RPMI7951 (cell line): ENCODE data around the gene MAJIN. TPM values are rescaled to one million over a fixed set of nuclear protein-coding genes. Genes with fewer than 3 reads are reported as not detected.
"Not testable (repeated sequence)": the region's sequence is repeated elsewhere in the genome, so short reads cannot be mapped to it uniquely, and the experiment has no call there.

Source experiments
- DNase-seq: peaks from one replicate; pipeline ENCODE4 v3.0.0-alpha.2; 2012; ENCODE audit warnings: low read depth
- total RNA-seq: library from RNA; depleted of rRNA; stranded (reverse); fragments of >200 nt; shearing (Covaris generic); gene quantifications from 2 replicates; pipeline ENCODE4 v1.2.3, GENCODE V29; 2014

MAJIN gene
- total RNA-seq, 1 experiment from 2014 or later, result not detected

DNA sequence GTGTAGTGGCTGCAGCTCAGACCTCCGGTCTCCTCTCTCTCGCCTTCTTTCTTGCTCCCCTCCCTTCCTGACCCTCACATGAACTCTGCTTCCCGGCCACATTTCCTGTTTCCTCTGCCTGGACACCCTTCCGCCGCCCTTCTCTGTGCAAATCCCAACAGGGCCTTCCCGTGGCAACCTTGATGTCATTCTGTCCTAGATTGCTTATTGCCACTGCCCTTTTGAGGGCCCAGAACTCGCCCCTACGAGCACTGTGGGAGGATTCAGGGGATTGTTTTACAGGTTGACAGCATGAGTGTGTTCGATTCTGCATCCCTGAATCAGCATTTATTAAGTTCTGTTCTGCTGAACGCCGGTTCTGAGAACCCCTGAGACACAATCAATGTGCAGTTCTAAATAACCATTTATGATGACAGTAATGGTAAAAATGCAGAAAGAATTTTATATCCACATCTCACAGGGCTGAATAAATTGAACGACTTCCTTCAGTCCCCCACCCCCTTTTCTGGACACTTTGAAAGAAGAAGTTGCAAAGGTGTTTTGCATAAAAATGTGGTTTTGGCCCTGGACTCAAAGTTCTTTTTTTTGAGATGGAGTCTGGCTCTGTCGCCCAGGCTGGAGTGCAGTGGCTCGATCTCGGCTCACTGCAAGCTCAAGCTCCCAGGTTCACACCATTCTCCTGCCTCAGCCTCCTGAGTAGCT is 18.5 kb upstream of the MAJIN start:
- peak; percentile 16 for DNase-seq

DNA sequence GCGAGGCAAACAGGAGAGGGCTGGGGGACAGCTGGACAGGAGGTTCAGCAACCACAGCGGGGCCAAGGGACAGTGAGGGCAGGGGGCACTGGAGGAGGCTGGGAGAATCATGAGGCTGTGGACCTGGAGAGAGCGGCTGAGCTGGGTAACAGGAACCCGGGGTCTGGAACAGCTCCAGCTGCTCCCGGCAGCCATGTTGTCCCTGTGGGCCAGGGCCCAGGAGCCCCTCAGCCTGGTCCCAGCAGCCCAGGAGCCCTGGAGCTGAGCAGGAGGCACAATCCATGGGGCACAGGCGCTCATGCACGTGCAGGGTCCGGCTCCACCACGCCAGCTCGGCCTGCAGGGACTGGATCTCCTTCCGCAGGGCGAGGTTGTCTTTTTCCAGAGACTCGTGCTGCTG is 17.5 kb upstream of the MAJIN start:
- DNase-seq, result no peak

DNA sequence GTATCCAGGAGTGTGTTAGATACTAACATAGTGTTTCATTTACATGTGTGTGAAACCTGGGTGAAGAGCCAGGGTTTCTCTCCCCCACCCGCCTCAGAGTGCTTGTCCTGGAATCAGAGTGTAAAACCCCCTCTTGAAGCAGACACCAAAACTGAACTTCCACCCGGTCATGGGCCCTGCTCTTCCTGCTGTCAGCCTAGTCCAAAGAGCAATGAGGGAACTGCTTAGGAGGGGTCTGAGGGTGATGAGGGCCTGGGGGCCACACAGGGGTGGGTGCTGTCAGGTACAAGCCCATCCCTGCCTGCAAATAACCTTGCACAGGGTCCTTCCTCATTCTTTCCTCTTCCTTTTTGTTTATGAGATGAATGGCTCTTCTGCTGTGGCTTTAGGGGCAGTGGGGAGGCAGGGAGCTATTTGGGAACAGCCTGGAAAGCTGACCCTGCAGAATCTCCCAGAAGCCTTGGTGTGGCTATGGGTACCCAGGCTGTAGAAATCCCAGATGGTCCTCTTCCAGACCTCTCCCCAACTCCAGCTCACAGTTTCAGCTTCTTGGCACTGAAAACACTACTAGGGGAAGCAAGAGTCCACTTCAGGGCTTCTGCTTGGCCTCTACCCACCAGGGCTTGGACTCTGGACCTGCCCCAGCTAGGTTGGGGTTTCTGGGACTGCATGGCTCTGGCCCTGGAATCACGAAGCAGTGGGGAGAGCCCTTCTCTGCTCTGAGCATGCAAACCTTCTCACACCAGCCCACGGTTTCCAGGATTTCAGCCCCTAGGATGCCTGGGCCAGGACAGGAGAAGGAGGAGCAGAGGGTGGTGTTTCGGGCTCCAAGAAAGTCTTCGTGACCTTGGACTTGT is 16.3 kb upstream of the MAJIN start:
- no peak for DNase-seq

DNA sequence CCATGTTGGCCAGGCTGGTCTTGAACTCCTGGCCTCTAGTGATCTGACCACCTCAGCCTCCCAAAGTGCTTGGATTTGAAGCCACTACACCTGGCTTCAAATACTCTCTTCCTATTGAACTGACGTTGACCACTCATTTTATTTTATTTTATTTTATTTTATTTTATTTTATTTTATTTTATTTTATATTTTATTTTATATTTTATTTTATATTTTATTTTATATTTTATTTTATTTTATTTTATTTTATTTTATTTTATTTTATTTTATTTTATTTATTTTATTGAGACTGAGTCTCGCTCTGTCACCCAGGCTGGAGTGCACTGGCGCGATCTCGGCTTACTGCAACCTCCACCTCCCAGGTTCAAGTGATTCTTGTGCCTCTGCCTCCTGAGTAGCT is 11.4 kb upstream of the MAJIN start:
- DNase-seq, result not testable (repeated sequence)

DNA sequence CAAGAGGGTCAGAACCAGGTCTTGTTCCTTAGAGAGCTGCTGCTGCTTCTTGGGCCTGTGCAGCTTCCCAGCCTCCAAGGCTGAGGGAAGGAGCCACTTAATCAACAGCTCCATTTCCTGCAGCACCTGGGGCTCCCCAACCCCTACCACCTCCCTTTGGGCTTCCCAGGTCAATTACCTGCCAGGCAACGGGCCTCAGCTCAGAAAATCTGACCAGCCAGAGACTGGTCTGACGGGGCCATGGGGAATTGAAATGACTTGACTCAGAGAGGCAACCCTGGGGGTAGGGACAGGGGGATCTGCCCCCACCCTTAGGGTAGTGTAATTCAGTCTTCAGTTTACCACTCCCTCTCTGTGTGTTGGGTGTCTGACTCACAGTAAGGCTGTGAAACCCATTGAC is 4.7 kb upstream of the MAJIN start:
- no peak for DNase-seq

DNA sequence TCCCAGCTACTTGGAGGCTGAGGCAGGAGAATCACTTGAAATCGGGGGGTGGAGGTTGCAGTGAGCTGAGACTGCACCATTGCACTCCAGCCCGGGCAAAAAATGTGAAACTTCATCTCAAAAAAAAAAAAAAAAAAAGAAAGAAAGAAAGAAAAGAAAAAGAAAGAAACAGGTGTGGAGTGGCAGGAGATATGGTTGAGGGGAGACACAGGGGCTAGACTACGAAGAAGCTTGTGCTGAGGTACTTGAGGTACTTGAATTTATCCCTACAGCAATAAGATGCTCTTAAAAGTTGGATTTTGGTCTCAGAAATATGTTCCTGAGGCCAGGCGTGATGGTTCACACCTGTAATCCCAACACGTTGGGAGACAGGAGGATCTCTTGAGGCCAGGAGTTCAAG is 2.2 kb upstream of the MAJIN start:
- no peak for DNase-seq

DNA sequence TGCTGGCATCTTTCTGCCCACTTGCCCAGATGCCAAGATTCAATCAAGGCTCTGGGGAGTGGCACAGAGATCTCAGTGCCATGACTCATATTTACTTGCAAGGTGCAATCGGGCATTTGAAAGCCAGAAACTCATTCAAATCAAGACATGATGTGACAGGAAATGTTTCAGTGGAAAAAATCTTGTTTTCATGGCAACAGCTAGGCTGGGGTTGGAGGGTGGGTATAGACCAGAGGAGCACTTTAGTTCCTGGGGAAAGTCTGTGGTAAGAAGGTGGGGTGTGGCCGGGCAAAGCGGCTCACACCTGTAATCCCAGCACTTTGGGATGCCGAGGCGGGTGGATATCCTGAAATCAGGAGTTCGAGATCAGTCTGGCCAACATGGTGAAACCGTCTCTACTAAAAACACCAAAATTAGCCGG is 1.2 kb downstream of the MAJIN start:
- DNase-seq, result no peak

DNA sequence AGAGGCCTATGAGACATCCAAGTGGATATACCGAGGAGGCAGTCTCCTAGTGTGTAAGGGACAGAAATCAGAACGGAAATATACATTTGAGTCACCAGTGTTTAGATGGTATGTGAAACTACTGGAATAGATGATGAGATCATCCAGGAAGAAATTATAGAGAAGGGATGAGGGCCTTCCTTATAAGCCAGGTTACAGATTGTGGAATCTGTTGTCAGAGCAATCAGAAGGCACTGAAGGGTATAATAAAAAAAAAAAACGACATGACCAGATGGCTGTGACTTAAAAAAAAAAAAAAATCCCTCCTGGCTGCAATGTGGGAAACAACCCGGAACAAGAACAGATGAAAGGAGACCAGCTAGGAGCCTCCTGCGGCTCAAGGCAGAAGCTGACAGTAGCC is 2.7 kb downstream of the MAJIN start:
- DNase-seq, result peak; percentile 21

DNA sequence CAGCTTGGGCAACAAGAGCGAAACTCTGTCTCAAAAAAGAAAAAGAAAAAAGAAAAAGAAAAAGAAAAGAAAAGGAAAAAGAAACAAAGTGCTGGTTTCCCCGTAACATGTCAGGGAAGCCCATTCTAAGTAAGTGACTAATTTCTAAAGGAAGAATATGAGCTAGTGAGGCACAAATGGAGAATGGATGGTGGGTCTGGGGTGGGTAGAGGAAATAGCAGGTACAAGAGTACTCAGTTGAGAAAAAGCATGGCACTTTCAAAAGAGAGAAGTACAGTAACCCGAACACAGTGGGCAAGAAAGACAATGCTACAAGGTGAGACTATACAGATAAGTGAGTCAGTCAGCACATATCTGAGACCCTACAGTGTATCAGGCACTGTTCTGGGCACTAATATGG is 4.5 kb downstream of the MAJIN start:
- DNase-seq, result no peak

DNA sequence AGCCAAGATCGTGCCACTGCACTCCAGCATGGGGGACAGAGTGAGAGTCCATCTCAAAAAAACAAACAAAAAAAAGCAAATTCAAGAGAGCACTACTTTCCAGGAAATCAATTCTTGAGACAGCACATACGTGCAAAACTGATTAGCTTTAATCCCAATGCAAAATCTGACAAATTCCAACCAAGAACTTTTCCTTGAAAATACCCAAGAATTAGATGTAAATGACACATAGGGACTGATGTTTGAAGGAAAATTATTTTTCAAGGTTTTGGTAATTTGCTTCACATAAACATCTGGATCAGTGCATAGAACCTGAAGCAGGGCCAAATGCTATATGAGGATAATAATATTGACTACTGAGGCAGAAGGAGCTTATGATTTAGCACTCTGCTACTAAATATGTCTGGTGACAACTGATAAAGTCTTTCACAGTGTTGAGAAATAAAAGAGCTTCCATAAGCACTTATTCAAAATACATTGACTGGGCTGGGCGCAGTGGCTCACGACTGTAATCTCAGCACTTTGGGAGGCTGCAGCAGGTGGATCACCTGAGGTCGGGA is 8.8 kb downstream of the MAJIN start:
- DNase-seq, result no peak

DNA sequence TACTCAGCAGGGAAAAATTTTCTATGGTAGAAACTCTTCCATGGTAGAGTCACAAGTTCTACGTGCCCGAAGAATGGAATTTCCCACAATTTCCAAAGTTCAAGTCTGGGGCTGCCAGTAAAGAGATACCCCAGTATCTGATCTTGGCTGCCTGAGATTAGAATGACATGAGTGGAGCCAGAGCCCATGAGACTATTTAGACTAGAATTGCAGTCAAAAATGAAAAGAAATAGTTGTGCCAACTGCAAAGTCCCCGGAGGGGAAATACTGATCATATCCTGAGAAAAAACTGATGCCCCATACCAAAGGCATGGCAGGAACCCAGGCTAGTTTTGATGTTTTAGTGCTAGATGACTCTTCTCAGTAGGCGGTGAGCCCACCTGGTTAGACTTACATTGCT is 11.2 kb downstream of the MAJIN start:
- no peak for DNase-seq

DNA sequence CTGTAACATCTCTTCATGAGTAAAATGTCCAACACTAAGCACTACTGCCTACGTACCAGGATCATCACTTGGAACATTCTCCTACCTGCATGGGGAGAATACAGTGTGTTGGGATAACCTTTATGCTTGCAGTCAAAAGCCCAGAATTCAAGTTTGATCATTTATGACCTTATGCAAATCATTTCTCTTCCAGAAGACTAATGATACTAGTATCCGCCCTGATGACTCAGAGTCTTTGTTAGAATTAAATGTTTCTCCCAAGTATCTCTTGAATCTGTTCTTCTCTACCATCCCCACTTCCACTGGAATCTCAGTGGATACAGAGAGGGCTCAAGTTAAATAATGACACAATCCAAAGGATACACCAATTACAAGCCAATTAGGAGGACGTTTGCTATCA is 12.4 kb downstream of the MAJIN start:
- no peak for DNase-seq

DNA sequence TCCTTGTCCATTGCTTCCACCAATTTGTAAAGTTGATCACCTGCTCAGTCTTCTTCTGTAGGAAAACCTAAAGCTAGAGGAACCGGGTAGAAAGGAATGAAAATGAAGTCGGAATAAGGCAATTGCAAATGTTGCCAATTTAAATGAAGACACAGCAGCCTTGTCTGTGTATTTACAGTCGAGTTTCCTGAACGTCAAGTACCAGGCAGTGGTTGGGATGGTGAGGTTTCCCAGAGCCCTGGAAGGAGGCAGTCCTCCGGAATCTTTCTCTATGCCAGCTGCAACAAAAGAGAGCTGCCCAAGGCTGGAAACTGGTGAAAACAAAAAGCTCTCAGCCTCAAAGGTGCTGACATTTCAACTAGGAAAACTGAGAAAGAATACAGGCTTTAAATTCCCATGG is 17.7 kb downstream of the MAJIN start:
- DNase-seq, result no peak

DNA sequence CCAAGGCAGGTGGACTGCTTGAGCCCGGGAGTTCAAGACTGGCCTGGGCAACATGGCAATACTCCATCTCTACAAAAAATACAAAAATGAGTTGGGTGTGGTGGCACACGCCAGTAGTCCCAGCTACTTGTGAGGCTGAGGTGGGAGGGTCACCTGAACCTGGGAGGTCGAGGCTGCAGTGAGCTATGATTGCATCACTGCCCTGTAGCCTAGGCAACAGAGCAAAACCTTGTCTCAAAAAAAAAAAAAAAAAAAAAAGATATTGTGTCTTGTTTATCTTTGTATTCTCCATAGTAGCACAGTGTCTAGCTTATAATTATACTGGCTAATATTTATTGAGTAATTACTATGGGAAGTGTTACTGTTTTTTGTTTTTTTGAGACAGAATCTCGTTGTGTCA is 20.4 kb downstream of the MAJIN start:
- DNase-seq, result no peak

DNA sequence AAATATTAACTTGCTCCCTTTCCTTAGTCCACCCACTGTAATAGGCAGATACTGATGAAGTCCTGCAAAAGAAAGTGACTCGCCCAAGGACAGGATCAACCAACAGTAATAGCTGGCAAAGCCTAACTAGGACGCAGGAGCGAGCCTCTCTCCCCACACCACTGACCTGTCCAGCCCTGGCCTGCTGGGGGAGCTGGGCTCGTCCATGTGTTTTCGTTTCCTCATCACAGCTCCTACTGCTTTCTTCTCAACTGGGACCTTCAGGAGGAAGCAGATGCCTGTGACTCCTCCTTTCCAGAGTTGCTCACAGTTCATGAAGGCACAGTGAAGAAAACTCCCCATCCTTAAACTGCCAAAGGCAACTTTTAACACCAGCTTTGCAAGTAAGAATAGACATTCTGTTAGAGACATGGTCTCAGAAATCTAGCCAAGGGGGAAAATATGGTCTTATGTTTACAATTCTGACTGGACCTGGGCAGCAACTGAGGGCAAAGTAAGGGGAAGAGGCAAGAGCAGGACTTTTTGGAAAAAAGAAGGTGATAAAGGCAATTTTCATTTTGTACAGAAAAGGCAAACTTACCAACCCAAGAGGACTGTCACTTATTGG is 24.6 kb downstream of the MAJIN start:
- peak; percentile 11 for DNase-seq

DNA sequence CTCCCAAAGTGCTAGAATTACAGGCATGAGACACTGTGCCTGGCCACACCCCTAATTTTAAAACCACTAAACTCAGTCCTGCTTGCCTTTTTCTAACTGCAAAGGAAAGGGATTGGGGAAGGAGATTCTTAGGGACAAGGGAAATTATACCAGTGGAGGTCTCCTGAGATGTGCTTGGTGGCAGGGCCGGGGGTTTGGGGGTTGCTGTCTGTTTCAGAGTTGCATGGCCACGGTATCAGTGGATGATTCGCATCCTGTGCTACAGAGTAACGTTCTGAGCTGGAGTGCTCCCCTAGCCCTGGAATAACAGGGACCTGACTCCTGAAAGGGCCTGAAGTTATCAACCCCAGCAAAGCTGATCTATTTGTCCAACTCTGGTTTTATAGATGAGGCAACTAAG is 35.4 kb downstream of the MAJIN start:
- no peak for DNase-seq

DNA sequence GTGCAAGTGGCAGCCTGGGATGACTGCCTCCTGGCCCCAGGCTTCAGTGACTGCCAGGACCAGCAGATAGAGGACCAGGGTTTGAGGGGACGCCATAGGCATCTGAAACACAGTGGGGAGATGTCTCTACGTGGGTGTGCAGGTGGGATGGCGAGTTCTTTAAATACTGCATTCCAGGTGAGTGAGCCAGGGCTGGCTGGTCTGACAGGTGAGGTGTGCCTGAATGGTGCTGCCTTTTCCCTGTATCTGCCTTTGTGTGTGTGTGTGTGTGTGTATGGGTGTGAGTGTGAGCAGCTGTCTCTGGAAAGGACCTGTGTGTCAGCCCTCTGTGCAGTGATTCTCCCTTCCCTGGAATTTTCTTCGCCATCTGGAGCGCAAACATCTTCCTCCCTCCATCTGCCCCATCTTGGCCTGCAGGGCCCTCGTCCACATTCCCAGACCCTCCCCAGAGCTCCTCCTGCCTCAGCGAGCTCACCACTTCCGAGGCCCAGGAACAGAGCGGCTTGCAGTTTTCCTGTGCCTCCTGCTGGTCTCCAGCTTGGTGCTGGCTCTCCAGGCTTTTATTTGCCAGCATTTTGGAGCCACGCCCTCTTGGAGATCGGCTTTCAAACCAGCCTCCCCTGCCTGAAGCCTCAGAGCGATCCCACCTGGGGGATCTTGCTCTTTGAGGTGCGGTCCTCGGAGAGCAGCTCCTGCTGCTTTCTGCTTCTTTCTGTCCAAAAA is 36.4 kb downstream of the MAJIN start, which contains the start of gene GPHA2:
Gene GPHA2 (minus strand): TSS at position 535 of the 723 bp plus-strand sequence. CDS start 433 bp downstream, at position 102.
- DNase-seq, result no peak

DNA sequence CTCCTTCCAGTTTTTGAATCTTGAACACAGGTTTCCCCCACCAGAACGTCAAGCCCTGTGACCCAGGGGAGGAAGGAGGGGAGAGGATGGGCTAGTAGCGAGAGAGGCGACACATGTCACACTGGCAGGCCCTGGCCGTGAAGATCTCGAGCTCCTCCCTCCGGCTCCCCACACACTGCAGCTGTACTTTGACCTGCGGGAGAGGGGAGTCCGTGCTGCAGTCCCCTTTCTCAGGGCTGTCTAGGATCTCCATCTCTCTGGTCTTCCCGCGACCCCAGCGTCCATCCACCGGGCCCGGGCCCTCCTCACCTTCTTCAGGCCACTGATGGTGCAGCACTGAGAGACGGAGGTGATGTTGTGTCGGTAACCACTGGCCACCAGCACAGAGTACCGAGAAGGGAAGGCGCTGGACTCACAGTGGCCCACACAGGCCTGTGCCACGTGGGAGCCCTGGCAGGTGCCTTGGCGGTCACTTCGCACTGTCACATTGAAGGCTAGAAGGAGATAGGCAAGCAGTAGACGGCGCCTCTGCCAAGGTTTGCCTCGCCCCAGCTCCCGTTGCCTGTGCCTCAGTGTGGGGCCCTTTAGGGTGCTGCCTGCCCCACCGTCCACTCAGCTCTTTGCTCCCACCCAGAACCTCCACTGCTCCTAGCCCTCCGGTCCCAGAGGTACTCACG is 37.1 kb downstream of the MAJIN start:
- no peak for DNase-seq

DNA sequence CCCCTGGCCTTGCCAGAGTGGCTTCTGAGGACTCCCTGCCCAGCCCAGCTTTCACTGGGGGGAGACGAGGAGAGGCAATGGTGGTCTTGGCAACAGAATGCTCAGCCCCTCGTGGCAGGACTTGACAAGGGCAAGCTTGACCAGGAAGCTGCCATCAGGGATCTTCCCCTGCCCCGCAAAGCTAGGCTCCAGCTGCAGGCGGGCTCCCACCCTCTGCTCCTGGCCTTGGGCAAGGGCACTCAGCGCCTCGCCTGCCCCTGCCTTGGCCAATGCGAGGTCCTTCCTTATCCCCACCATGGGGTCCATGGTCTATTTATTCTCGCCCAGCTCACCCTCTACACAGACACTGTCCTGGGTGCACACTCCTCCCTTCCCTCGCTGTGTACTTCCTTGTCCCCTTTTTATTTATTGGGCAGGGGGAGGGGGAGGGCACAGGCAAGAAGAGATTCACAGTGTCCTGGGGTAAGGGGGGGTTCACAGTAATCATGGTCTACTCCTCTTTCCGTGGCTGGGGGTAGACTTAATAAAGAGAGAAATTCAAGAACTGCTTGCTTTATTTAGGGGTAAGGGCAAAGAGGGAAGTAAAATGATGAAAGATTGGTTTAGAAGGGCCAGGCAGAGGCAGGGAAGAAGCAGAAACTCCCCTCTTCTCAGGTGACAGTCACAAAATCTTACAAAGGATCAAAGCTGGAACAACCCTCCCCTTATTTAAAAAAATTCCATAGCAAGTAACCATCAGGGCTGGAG is 37.8 kb downstream of the MAJIN start:
- DNase-seq, result no peak

DNA sequence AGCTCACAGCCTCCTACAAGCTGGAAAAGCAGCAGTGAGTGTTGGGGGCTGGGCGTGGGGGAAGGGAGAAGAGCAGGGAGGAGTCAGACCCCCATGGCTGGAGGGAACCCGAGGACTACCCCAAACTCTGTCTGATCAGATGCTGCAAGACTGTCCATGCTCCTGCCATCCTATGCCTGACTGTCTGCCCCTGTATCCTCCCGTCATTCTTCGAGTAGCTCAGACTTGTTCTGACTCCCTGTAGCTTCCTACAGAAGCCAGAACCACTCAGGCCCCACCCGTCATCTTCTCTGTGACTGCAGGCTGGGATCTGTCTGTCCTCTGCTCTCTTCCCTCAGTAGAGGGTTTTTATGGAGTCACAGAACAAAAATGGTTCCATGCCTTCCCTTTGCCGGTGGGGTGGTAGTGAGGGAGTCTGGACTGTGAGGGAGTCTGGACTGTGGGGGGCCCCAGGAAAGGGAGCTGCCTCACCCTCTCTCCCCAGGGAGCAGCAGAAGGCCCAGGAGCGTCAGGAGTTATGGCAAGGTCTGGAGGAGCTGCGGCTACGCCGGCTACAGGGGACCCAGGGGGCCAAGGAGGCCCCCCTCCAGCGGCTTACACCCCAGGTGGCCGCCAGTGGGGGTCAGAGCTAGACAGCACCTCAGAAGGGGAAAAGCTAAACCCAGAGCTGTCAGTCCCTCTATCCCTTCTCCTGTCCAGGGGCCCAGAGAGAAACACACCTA is 38.5 kb downstream of the MAJIN start:
- no peak for DNase-seq
